HFFc6 (cell line): Measurements from ENCODE around the gene CMTM6. TPM values are rescaled to one million over a fixed set of nuclear protein-coding genes. Genes with fewer than 3 reads are reported as not detected.

Source experiments
- DNase-seq: peaks from one replicate; pipeline ENCODE4 v3.0.0-alpha.2; 2018
- H3K27ac Mint-ChIP-seq: 2 replicates; pipeline ENCODE4 v1.8.0; 2020; ENCODE audit warnings: mild to moderate bottlenecking, mixed read lengths
- H3K27me3 Mint-ChIP-seq: 2 replicates; pipeline ENCODE4 v1.8.0; 2021; ENCODE audit warnings: mild to moderate bottlenecking, moderate library complexity, mixed read lengths; ENCODE audit not compliant: insufficient read depth
- H3K36me3 Mint-ChIP-seq: 2 replicates; pipeline ENCODE4 v1.8.0; 2021; ENCODE audit warnings: low read depth, mixed read lengths
- H3K4me1 Mint-ChIP-seq: 2 replicates; pipeline ENCODE4 v1.8.0; 2020; ENCODE audit warnings: low read depth, mixed read lengths
- H3K4me3 Mint-ChIP-seq: 2 replicates; pipeline ENCODE4 v1.8.0; 2020; ENCODE audit warnings: mild to moderate bottlenecking, moderate library complexity, mixed read lengths
- H3K9me3 Mint-ChIP-seq: 2 replicates; pipeline ENCODE4 v1.8.0; 2020; ENCODE audit warnings: mild to moderate bottlenecking, mixed read lengths
- CTCF ChIP-seq: fragments of 200-600 bp; sonication (generic); IDR thresholded peaks from 2 replicates; pipeline ENCODE4 v1.5.0; 2021; ENCODE audit warnings: antibody characterized with exemption, mild to moderate bottlenecking
- microRNA-seq: library from miRNA; unstranded; fragments of <30 nt; microRNA quantifications from one replicate; pipeline ENCODE4, GENCODE V29; 2019
- total RNA-seq, 6 experiments: library from RNA; stranded (reverse); fragmentation: NEBNext Ultra II Directional; extraction: Animal tissue kit (Norgen Biotek cat#: 25700); gene quantifications; 2 replicates in 1 of 6; 3 replicates in 5 of 6; pipeline ENCODE4 v1.2.3, GENCODE V29; 2021

Gene CMTM6
- total RNA-seq, 6 experiments from 2014 or later: 55.7 to 68.0 (median 62.7) TPM

DNA sequence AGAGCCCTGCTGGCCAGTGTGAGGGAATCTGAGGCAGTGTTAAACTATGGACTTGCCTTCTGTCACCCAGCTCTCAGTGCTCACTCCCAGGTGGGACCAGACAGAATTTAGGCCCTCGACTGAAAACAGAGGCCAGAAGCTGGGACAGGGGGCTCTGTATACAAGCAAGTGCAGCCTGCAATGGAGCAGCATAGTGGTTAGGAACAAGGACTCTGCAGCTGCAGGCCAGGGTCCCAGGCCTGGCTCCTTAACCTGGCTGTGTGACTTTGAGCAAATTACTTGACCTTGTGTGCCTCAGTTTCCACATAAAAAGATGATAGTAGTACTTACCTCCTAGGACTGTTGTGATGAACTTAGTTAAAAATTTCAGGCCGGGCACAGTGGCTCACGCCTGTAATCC lies 71.2 kb downstream of the CMTM6 start:
- Mint-ChIP-seq H3K4me1 (peaks cover 16% of the 10 kb centered on the region), H3K9me3 (no peaks in the 10 kb centered on the region), H3K36me3 (no peaks in the 10 kb centered on the region), H3K4me3 (no peak overlapping the region), H3K27ac (no peak overlapping the region), H3K27me3 (no peaks in the 10 kb centered on the region; the same call in 1 of the 2 replicates)
- TF ChIP-seq CTCF: no peak
- no peak for DNase-seq

Small RNA genes lying within 50 kb of the gene (microRNA-seq; reads per million reads assigned to microRNA genes)
- gene MIR548AY: not detected

Other genes starting within 250 kb of the CMTM6 start
- gene CMTM7, start 111.0 kb downstream of the CMTM6 start, total RNA-seq: 10 to 100 TPM; 10.1 to 17.7 (median 15.7) TPM
- gene DYNC1LI1, start 68.0 kb upstream of the CMTM6 start, total RNA-seq: 10 to 100 TPM; 43.6 to 51.8 (median 46.3) TPM
- 10 to 100 TPM; 16.2 to 23.0 (median 20.0) TPM for gene CNOT10, start 182.3 kb upstream of the CMTM6 start, total RNA-seq